H1 (cell line): Measurements from ENCODE around the gene ITGAV. TPM values are rescaled to one million over a fixed set of nuclear protein-coding genes. Genes with fewer than 3 reads are reported as not detected.

Source experiments
- CTCF ChIA-PET: fragments of 300-600 bp; sonication (Branson Sonifier 250); formaldehyde crosslinking; loops from one replicate; lab custom pipeline; 2021; ENCODE audit not compliant: partially characterized antibody; lab: Charles Lee
- POLR2A ChIA-PET: fragments of 300-600 bp; sonication (Branson Sonifier 250); formaldehyde crosslinking; loops from one replicate; lab custom pipeline; 2021; ENCODE audit warnings: inconsistent platforms; ENCODE audit not compliant: partially characterized antibody; lab: Charles Lee
- DNase-seq, 2 experiments: peaks; one replicate each; pipeline versions ENCODE4 v3.0.0 to v3.0.0-alpha.2; 2010 to 2022; ENCODE audit warnings: low spot score in 2 of 2, low read depth in 1 of 2, mixed read lengths in 1 of 2
- FAIRE-seq: peaks from 2 replicates; lab custom pipeline; 2011; peaks lifted over from hg19 to GRCh38; lab: Jason Lieb, UNC
- H2AFZ ChIP-seq: 2 replicates; pipeline ENCODE4 v1.8.1; 2012; ENCODE audit warnings: low read length, inconsistent platforms
- H2AK5ac ChIP-seq: 2 replicates; pipeline ENCODE4 v1.6.1; 2013; ENCODE audit warnings: low read depth, low read length
- H2BK120ac ChIP-seq: replicated peaks from 2 replicates; pipeline ENCODE3; 2013; ENCODE audit warnings: low read depth, low read length, inconsistent platforms
- H2BK12ac ChIP-seq: 2 replicates; pipeline ENCODE4 v1.6.1; 2013; ENCODE audit warnings: low read depth, low read length
- H2BK15ac ChIP-seq: 2 replicates; pipeline ENCODE4 v1.6.1; 2013; ENCODE audit warnings: low read length
- H2BK20ac ChIP-seq: 2 replicates; pipeline ENCODE4 v1.6.1; 2013; ENCODE audit warnings: low read length
- H2BK5ac ChIP-seq: 2 replicates; pipeline ENCODE4 v1.6.1; 2013; ENCODE audit warnings: low read depth, low read length
- H3K14ac ChIP-seq: 2 replicates; pipeline ENCODE4 v1.6.1; 2013; ENCODE audit warnings: inconsistent platforms; ENCODE audit not compliant: insufficient read length
- H3K18ac ChIP-seq: 2 replicates; pipeline ENCODE4 v1.6.1; 2013; ENCODE audit warnings: low read length; ENCODE audit errors: extremely low read depth
- H3K23ac ChIP-seq: 2 replicates; pipeline ENCODE4 v1.6.1; 2013; ENCODE audit warnings: inconsistent platforms; ENCODE audit not compliant: insufficient read length
- H3K23me2 ChIP-seq: 2 replicates; pipeline ENCODE4 v1.6.1; 2013; ENCODE audit warnings: low read depth, low read length
- H3K27ac ChIP-seq: 2 replicates; pipeline ENCODE4 v1.6.1; 2011; ENCODE audit warnings: low read depth, low read length, inconsistent platforms
- H3K27me3 ChIP-seq, 4 experiments: replicated peaks in 1 of 4; 1 replicate in 1 of 4; 2 replicates in 3 of 4; pipeline versions ENCODE4 v1.6.1 to v1.8.1; 2011 to 2013; ENCODE audit warnings: low read length in 3 of 4, mild to moderate bottlenecking in 3 of 4, inconsistent platforms in 2 of 4, mixed read lengths in 2 of 4, moderate library complexity in 1 of 4; ENCODE audit not compliant: control insufficient read depth in 3 of 4, insufficient read depth in 3 of 4; ENCODE audit errors: extremely low read depth in 1 of 4
- H3K36me3 ChIP-seq, 4 experiments: 2 replicates each; pipeline versions ENCODE4 v1.6.1 to v1.8.1; 2011 to 2013; ENCODE audit warnings: mild to moderate bottlenecking in 4 of 4, low read length in 3 of 4, moderate library complexity in 2 of 4, control low read depth in 1 of 4, inconsistent platforms in 1 of 4; ENCODE audit not compliant: insufficient read depth in 4 of 4, control insufficient read depth in 2 of 4
- H3K4ac ChIP-seq: replicated peaks from 2 replicates; pipeline ENCODE3; 2013; ENCODE audit warnings: low read length, low read depth, mixed read lengths, inconsistent platforms; ENCODE audit not compliant: insufficient read length
- H3K4me1 ChIP-seq, 4 experiments: replicated peaks in 1 of 4; 1 replicate in 1 of 4; 2 replicates in 3 of 4; pipeline versions ENCODE4 v1.6.1 to v1.8.1; 2011 to 2013; ENCODE audit warnings: low read length in 3 of 4, inconsistent platforms in 2 of 4, mixed read lengths in 1 of 4; ENCODE audit not compliant: insufficient read depth in 4 of 4, control insufficient read depth in 3 of 4
- H3K4me2 ChIP-seq, 2 experiments: 2 replicates each; pipeline versions ENCODE4 v1.6.1 to v1.8.1; 2011 to 2013; ENCODE audit warnings: low read depth in 2 of 2, low read length in 2 of 2, control low read depth in 1 of 2, inconsistent platforms in 1 of 2, mild to moderate bottlenecking in 1 of 2; ENCODE audit not compliant: insufficient read depth in 1 of 2
- H3K4me3 ChIP-seq, 4 experiments: fragments of 200-600, 300-600 bp in 1 of 4; sonication (generic), shearing (Covaris generic), sonication (Bioruptor Twin) in 1 of 4; 2 replicates each; pipeline versions ENCODE4 v1.5.1 to v1.8.1; 2011 to 2016; ENCODE audit warnings: low read length in 4 of 4, low read depth in 3 of 4, control low read depth in 2 of 4, inconsistent platforms in 2 of 4, mild to moderate bottlenecking in 2 of 4, mixed read lengths in 1 of 4, moderate library complexity in 1 of 4; ENCODE audit not compliant: insufficient read depth in 2 of 4; ENCODE audit errors: extremely low read depth in 1 of 4
- H3K56ac ChIP-seq: replicated peaks from 2 replicates; pipeline ENCODE3; 2013; ENCODE audit warnings: low read depth, mild to moderate bottlenecking, mixed read lengths, low read length, inconsistent platforms; ENCODE audit not compliant: insufficient read length
- H3K79me1 ChIP-seq: 2 replicates; pipeline ENCODE4 v1.6.1; 2013; ENCODE audit warnings: low read depth, low read length, control low read depth
- H3K79me2 ChIP-seq, 2 experiments: 2 replicates each; pipeline versions ENCODE4 v1.6.1 to v1.8.1; 2012 to 2013; ENCODE audit warnings: low read length in 2 of 2, mild to moderate bottlenecking in 2 of 2, inconsistent platforms in 1 of 2; ENCODE audit not compliant: insufficient read depth in 2 of 2, control insufficient read depth in 1 of 2
- H3K9ac ChIP-seq, 4 experiments: replicated peaks in 1 of 4; 1 replicate in 1 of 4; 2 replicates in 3 of 4; pipeline versions ENCODE4 v1.6.1 to v1.8.1; 2011 to 2013; ENCODE audit warnings: low read depth in 3 of 4, low read length in 3 of 4, control low read depth in 2 of 4, mild to moderate bottlenecking in 2 of 4, moderate library complexity in 2 of 4, inconsistent platforms in 1 of 4; ENCODE audit errors: extremely low read depth in 1 of 4
- H3K9me3 ChIP-seq, 2 experiments: 2 replicates each; pipeline versions ENCODE4 v1.6.1 to v1.8.1; 2012 to 2013; ENCODE audit warnings: mild to moderate bottlenecking in 2 of 2, moderate library complexity in 2 of 2, control low read depth in 1 of 2, inconsistent platforms in 1 of 2, low read depth in 1 of 2, low read length in 1 of 2, mixed read lengths in 1 of 2; ENCODE audit not compliant: insufficient read depth in 2 of 2
- H4K20me1 ChIP-seq, 2 experiments: replicated peaks in 1 of 2; 2 replicates each; pipeline versions ENCODE3 to v1.8.1; 2011 to 2013; ENCODE audit warnings: inconsistent platforms in 2 of 2, low read length in 2 of 2, mild to moderate bottlenecking in 1 of 2; ENCODE audit not compliant: insufficient read depth in 2 of 2, control insufficient read depth in 1 of 2
- H4K5ac ChIP-seq: 2 replicates; pipeline ENCODE4 v1.6.1; 2013; ENCODE audit warnings: low read length, low read depth, mixed read lengths, inconsistent platforms; ENCODE audit not compliant: insufficient read length
- H4K8ac ChIP-seq: 2 replicates; pipeline ENCODE4 v1.8.0; 2013; ENCODE audit warnings: mild to moderate bottlenecking, moderate library complexity, low read length, inconsistent platforms; ENCODE audit not compliant: insufficient read depth; ENCODE audit errors: extremely low read depth
- H4K91ac ChIP-seq: replicated peaks from 2 replicates; pipeline ENCODE3; 2013; ENCODE audit warnings: low read length, mixed read lengths, inconsistent platforms; ENCODE audit not compliant: insufficient read length
- BCL11A ChIP-seq, 2 experiments: IDR thresholded peaks; one replicate each; pipeline ENCODE4 v1.6.1; 2011; ENCODE audit warnings: low read depth in 2 of 2, low read length in 2 of 2, mild to moderate bottlenecking in 2 of 2
- BRCA1 ChIP-seq: IDR thresholded peaks from 2 replicates; pipeline ENCODE4 v1.6.1; 2012; ENCODE audit warnings: low read depth, low read length, improper control_type of control experiment
- CREB1 ChIP-seq: IDR thresholded peaks from 2 replicates; pipeline ENCODE4 v1.6.1; 2012; ENCODE audit warnings: inconsistent platforms
- EGR1 ChIP-seq: IDR thresholded peaks from 2 replicates; pipeline ENCODE4 v1.6.1; 2011; ENCODE audit warnings: low read depth, low read length, borderline replicate concordance
- FOSL1 ChIP-seq: IDR thresholded peaks from 2 replicates; pipeline ENCODE4 v1.6.1; 2011; ENCODE audit warnings: mild to moderate bottlenecking, low read depth, low read length, moderate library complexity; ENCODE audit not compliant: insufficient read depth
- HDAC2 ChIP-seq, 2 experiments: fragments of 300-600 bp in 1 of 2; sonication (generic) in 1 of 2; IDR thresholded peaks; 2 replicates each; pipeline ENCODE4 v1.6.1; 2011 to 2012; ENCODE audit warnings: low read depth in 2 of 2, low read length in 2 of 2, mild to moderate bottlenecking in 2 of 2, moderate library complexity in 2 of 2, borderline replicate concordance in 1 of 2, inconsistent platforms in 1 of 2
- HDAC6 ChIP-seq: IDR thresholded peaks from one replicate; pipeline ENCODE4 v1.7.1; 2012; ENCODE audit warnings: low read depth, mild to moderate bottlenecking, inconsistent platforms, low read length, moderate library complexity
- MAFK ChIP-seq: IDR thresholded peaks from 2 replicates; pipeline ENCODE4 v1.6.1; 2012; ENCODE audit warnings: low read depth, mild to moderate bottlenecking, improper control_type of control experiment, low read length
- NRF1 ChIP-seq: IDR thresholded peaks from 2 replicates; pipeline ENCODE4 v1.6.1; 2011; ENCODE audit warnings: mild to moderate bottlenecking, low read depth, low read length, improper control_type of control experiment
- PHF8 ChIP-seq: fragments of 200-600 bp; sonication (generic); conservative IDR thresholded peaks from 2 replicates; pipeline ENCODE4 v1.7.1; 2012; ENCODE audit warnings: low read depth, mild to moderate bottlenecking, inconsistent platforms, low read length, moderate library complexity
- POLR2A ChIP-seq, 2 experiments: IDR thresholded peaks; 1 replicate in 1 of 2; 2 replicates in 1 of 2; pipeline ENCODE4 v1.6.1; 2011; ENCODE audit warnings: low read depth in 2 of 2, low read length in 2 of 2, mild to moderate bottlenecking in 2 of 2; ENCODE audit errors: control extremely low read depth in 1 of 2
- TAF7 ChIP-seq: optimal IDR thresholded peaks from 2 replicates; pipeline ENCODE3; 2011; ENCODE audit warnings: low read depth, mild to moderate bottlenecking, inconsistent platforms, low read length, moderate library complexity, borderline replicate concordance
- WGBS, 2 experiments: shearing (Covaris generic) in 1 of 2; methylation state at CpG; one replicate each; pipeline versions ENCODE4 v1.1.6 to v1.1.7; 2013 to 2015; ENCODE audit warnings: low lambda C conversion rate in 2 of 2, mixed read lengths in 2 of 2, inconsistent platforms in 1 of 2, low coverage in 1 of 2, missing lambda C conversion rate in 1 of 2; ENCODE audit not compliant: insufficient replicate concordance in 2 of 2, insufficient coverage in 1 of 2, insufficient read length in 1 of 2; ENCODE audit errors: extremely low coverage in 1 of 2, missing lambda C conversion rate in 1 of 2; 5-methylcytosine and 5-hydroxymethylcytosine counted together
- polyA plus RNA-seq, 7 experiments: library from polyadenylated mRNA; depleted of rRNA in 3 of 7; stranded (reverse) in 5 of 7; unstranded in 2 of 7; fragments of >200 nt in 5 of 7; fragments of 200-250 nt in 2 of 7; gene quantifications; 1 replicate in 5 of 7; 2 replicates in 1 of 7; 4 replicates in 1 of 7; pipeline versions ENCODE4 v1.2.1 to v1.2.3, GENCODE V29; 2011 to 2013; ENCODE audit warnings: missing spikeins in 2 of 7, mixed read lengths in 2 of 7
- total RNA-seq: library from RNA; stranded (reverse); fragmentation: NEBNext Ultra II Directional; extraction: Animal tissue kit (Norgen Biotek cat#: 25700); gene quantifications from 2 replicates; pipeline ENCODE4 v1.2.1, GENCODE V29; 2021

Gene ITGAV
- total and polyA plus RNA-seq, 2 of the 8 experiments (the other 6 are each of a cell fraction or from before 2014, with no cell fraction given): 11.7 to 42.4 TPM

- WGBS, 2 experiments: 87% methylated on average over 4 of the region's 4 CpGs; no CpG with 5 or more reads in 1 of the 2 experiments
- CTCF ChIA-PET: interaction anchor here (0.7 to 6.6 kb wide), 30 partner anchors 9 to 198 kb away, joined by 3 to 111 read pairs (median 4); partner anchors contain the start of gene ITGAV
- Histone ChIP-seq H3K4me3 (no peak overlapping the region), H2BK15ac (no peak overlapping the region), H3K36me3 (peaks cover 2 to 7% (median 5%) of the 10 kb centered on the region in 4 experiments; a peak in 6 of 8 replicates), H2AFZ (no peak overlapping the region), H3K14ac (no peak overlapping the region), H2BK20ac (no peak overlapping the region), H3K27me3 (no peaks in the 10 kb centered on the region), H2BK12ac (no peak overlapping the region), H4K20me1 (no peaks in the 10 kb centered on the region), H3K23me2 (no peaks in the 10 kb centered on the region), H2BK5ac (no peak overlapping the region), H3K79me1 (no peaks in the 10 kb centered on the region), H3K9me3 (no peaks in the 10 kb centered on the region), H3K9ac (no peak overlapping the region), H3K27ac (no peak overlapping the region), H4K8ac (no peak overlapping the region), H3K4me1 (no peaks in the 10 kb centered on the region), H2AK5ac (no peak overlapping the region), H3K18ac (no peak overlapping the region), H3K4ac (no peak overlapping the region), H4K91ac (no peak overlapping the region), H3K56ac (no peak overlapping the region), H3K79me2 (no peaks in the 10 kb centered on the region), H3K4me2 (no peak overlapping the region), H3K23ac (no peak overlapping the region), H4K5ac (no peak overlapping the region), H2BK120ac (no peak overlapping the region)
- FAIRE-seq (no peak), DNase-seq (no peak)
- POLR2A ChIA-PET: interaction anchor here (1.0 kb wide), 1 partner anchor 138 kb away, joined by 3 read pairs; no protein-coding TSS in a partner anchor
- TF ChIP-seq FOSL1 (no peak), HDAC2 (IDR thresholded peaks at IDR 0.05; ENCODE audit: borderline replicate concordance in 1 of 2, low read depth in 2 of 2, low read length in 2 of 2) (no peak), MAFK (no peak), BCL11A (IDR thresholded peaks at IDR 0.05; ENCODE audit: low read depth in 2 of 2, low read length in 2 of 2) (no peak), TAF7 (no peak), POLR2A (IDR thresholded peaks at IDR 0.05; ENCODE audit: control extremely low read depth in 1 of 2, low read depth in 2 of 2, low read length in 2 of 2) (no peak), PHF8 (no peak), CREB1 (no peak), EGR1 (no peak), HDAC6 (no peak), BRCA1 (no peak), NRF1 (no peak)
These were observed 51.4 kb downstream of the ITGAV start for GRCh38 chr2:186641132-186641806.
